Measurements from ENCODE around the gene ARF3.
A peak's percentile ranks its signal among the peaks of the same experiment; 100 is the strongest.

ARF3 gene

DNA sequence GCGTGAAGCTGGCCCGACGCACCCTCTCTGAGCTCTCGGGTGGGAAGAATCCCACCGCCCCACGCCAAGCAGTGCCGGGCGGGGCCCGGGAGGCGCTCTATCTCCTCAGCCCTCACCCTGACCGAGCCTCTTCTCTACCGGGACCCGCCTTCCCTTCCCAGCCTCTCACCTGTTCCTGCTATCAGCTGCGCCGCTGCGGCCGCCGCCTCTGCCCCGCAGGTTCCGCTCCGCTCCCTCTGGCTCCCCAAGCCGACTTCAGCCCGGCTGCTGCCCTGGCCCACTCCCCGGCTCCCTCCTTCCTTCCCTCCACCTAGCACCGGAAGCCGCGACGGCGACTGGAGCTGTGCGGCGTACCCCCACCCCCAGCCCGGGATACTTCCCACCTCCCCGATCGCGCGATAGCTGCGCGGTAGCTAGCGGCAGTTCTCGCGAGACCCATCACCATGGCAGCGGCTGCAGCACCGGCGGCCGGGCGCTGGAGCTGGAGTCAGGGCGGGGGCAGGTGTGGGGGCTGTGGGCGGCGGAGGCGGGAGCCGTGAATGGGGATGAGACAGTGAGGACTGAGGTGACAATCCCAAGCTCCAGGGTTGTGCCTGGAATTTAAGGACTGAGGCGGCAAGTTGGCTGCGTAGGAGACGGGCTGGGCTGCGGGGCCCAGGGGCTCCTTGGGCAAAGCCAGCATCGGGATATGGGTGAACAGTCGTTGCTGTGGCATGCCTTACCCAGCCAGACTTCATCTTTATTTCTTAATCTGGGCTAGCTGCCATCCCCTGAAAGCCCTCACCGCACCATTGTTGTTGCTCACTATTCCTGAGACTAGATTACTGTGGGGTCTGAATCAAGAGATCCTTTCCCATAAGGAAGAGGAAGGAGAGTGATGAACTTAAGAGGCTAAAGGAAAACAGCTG, at the start of gene ARF3:
ARF3 (minus strand) TSS at position 347 of the 908 bp plus-strand sequence. CDS start 16,392 bp downstream, outside the sequence.
- DNase-seq, result peak; percentile 96

DNA sequence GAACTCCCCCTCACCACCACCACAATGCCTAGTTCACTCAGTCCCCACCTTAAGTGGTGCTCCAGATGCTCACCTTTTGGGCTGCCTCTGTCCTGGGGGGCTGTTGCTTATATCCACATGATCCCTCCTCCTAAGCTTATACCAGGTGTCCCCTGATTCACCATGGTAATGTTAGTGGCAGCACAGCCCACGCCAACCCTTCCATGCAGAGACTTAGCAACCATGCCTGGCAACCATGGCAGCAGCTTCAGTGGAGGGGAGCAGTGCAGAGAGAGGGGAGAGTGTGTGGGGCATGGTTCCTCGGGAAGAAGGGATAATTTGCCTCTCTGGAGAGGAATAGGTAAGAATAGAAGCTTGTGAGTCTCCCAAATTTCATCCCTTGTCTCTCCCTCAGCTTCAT, 43.1 kb upstream of the ARF3 start:
- DNase-seq, result no peak

DNA sequence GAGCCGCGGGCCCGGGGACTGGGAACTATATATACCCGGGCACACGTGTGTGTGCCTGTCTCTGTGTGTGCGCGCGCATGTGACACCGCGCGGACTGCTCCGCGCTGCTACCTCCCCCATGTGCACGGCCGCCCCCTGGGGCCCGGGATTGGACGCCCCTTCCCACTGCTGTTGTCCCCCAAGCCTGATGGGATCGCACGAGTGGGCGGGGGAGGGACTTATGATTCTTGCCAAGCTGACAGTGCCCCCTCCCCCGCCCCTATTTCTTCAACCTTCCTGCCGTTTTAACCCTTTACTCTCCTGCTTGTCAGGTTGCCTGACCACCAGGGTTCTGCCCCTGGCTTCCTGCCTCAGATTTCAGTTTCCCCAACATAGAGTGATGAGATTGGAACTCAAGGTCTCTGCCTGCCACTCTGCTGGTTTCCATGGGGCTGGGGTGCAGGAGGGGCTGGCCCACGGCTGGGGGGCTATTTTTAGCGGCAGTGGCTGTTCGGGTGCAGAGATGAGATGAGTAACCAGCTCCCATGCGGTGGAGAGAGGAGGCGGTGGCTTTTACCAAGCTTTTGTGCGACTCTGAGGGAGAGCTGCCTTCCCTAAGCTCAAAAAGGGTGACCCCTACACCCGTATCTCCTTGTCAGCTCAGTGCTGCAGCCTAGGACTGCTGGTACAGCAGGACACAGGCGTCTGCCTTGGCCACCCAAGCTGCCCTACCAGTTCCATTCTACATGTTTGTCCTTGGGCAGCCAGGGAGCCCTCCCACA, 42.3 kb upstream of the ARF3 start, which contains the start of gene DDN:
DDN (minus strand) TSS at position 5 of the 761 bp plus-strand sequence. CDS start 88 bp downstream, outside the sequence.
- DNase-seq, result peak; percentile 53

DNA sequence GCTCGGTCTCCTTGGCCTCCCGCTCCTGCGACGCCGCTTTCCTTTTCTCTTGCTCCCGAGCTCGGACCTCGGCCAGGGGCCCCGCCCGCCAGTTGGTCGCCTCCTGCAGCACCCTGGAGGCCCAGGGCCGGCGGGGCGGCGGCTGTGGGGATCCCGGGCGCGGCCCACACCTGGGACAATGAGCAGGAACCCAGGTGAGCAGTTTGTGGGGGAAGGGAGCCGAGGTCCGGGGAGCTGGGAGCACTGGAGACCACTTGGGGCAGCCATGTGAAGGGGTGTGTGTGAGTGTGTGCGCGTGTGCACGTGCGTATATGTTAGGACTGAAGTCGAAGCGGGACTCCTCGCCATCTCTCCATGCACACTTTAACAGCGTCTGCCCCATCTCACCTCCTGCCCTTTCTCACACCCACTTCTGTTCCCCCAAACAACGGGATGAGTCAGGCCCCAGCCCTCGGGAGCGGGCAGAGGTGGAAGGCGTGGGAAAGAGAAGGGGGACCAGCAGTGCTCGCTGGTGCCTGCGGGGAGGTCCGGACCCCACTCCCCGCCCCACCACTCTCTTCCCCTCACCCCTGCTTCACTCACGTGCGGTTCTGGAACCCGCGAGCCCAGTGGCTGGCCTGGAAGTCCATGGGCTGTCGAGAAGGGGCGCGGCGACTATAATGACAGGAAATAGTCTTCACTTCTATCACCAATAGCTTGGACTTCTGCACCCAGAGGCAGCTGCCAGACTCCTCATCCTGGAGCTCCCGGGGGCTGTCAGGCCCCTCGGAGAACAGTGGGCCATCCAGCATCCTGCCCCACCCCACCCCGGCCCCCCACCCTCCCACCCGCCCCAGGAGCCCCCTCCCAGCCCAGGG, 41.4 kb upstream of the ARF3 start:
- no peak for DNase-seq

DNA sequence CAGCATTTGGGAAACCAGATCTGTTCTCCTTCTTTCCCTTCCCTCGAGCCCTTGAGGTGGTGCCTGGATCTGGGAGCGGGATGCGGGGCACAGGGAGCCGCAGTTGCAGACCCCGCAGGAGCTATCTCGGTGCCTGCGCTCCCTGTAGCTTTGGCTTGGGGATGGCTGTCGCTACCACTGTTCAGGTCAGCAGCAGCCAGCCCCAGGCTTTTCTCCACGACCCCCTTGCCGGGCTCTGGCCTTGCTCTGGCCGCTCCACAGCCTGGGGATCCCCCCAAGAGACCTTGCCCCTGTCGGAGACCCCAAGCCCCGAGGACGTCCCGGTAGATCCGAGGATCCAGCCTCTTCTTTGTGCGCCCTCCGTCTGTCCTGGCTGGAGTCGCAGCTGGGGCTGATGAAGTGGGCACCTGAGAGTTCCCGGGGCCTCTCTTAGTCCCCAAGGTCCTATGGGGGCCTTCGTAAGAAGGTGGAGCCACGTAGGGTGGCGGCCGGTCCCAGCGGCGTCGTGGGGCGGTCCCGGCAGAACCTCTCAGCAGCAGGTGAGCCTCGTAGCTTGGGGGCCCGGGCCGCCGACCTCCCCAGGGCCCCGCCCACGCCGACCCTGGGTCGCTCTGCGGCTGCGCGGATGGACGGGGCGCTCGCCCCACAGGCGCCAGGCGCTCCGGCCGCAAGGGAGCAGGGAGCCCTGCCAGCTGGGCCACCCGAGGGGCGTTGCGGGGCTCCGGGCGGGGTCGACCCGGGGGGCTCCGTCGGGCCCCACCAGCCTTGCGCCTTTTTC, 40.6 kb upstream of the ARF3 start:
- DNase-seq, result no peak

DNA sequence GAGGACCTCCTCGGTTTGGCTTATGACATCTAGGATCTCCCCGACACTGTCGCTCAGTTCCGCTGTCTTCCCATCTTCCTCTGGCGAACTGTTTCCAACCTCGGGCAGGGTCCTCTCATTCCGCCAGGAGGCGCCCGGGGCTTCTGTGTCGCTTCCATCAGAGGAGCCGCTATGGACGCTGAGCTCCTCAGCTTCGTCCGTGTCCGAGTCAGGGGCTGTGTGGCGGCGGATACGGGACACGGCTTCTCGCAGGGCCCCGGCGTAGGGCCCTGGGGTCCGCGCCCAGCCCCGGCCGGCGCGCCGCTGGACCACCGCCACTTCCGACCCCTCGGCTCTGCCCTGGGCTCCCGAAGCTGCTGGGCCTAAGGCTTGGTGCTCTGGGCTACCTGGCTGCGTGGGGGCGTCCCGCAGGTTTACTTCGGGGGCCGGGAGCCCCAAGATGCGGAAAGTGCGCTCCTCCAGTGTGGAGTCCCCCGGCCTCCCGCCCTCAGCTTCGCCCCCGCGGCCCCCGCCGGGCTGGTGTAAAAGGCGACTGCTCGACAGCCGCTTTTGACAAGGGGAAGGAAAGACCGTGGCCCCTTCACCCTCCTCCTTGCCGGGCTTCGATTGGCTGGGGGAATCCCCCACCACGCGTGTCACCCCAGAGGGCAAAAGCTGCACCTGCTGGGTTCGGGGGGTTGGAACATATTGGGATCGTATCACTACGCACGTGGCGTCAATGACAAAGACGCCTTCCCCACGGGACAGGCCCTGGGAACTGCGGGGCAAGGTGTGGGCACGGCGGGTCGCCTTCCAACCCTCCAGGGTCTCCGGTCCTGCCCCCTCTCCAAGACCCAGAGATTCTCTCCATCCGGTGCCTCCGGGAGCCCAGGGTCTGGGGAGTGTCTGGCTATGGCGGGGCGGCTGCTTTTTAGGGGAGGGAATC, 39.8 kb upstream of the ARF3 start:
- peak; percentile 57 for DNase-seq

DNA sequence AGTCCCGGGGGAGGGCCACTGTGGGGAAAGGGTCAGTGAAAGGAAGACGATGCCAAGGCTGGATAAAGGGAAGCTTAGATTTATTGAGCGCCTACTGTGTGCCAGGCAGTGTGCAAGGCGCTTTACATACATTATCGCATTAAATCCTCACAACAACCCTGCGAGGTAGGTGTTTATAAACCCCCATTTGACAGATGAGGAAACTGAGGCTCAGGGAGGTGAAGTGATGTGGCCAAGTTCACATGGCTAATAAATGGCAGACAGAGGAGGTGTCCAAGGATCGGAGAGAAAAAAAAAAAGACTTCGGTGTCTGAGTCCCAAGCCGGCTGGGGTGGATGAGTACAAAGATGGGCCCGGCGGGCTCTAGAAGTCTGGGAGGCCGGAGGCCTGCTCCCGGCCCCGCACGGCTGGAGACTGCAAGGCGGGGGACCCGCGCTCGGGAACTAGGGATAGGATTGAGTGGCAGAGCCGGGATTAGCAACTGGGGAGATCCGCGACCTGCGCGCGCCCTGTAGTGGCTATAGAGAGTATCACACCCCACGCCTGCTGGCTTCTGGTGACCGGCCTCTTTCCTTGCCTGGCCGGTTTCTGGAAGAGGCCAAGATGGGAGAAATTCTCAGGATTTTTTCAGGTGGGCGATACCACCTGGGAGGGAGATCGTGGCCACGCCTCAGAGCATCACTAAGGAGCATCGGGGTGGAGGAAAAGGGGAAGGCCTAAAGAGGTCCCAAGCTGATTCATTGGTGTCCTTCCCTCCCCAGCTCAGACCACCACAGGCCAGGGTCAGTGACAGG, 38.0 kb upstream of the ARF3 start:
- peak; percentile 36 for DNase-seq

DNA sequence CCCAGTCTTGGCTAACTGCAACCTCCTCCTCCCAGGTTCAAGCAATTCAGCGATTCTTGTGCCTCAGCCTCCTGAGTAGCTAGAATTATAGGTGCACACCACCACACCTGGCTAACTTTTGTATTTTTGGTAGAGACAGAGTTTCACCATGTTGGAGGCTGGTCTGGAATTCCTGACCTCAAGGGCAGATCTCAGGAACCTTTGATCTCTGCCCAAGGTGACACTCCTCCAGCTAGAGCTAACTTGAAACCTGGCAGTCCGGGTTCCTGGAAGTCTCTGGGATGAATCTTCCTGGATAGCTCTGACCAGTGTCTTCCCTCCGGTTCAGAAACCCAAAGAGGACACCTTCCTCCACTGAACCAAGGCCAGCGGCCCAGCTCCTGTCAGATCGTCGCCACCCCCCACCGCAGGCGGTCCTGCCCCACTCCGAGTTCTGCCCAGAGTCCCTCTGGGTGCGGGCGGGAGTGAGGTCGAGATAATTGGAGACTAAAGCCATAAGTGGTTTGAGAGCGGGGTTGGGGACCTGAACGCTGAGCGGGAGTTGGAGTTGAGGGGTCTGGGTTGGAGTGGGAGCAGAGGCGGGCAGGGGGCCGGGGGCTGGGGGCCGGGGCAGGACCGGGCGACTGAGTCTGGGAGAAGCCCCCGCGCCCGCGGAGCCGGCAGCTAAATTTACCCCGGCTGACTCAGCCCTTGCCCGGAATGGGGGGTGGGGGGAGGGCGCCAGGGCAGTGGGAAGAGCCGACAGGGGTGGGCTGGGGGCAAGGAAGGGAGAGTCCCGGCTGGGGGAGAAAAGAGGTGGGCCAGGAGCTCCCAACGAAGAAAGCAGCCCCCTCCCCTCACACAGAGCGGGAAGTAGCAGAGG, 37.2 kb upstream of the ARF3 start:
- DNase-seq, result no peak

DNA sequence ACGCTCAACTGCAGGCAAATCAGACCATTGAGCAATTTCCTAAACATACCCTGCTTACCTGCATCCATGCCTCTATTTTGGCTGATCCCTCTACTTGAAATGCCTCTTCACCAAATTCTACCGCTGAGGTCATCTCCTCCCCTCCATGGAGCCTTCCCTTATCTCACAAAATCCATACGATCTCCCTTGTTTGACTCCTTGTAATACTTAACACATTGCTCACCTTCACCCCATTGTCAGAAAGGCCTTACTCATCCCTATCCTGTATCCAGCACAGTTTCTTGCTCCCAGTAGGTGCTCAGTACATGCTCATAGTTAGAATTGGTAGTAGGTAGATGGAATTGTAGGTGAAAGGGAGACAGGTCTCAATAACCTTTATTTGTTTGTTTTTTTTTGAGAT, 36.5 kb upstream of the ARF3 start:
- DNase-seq, result no peak

DNA sequence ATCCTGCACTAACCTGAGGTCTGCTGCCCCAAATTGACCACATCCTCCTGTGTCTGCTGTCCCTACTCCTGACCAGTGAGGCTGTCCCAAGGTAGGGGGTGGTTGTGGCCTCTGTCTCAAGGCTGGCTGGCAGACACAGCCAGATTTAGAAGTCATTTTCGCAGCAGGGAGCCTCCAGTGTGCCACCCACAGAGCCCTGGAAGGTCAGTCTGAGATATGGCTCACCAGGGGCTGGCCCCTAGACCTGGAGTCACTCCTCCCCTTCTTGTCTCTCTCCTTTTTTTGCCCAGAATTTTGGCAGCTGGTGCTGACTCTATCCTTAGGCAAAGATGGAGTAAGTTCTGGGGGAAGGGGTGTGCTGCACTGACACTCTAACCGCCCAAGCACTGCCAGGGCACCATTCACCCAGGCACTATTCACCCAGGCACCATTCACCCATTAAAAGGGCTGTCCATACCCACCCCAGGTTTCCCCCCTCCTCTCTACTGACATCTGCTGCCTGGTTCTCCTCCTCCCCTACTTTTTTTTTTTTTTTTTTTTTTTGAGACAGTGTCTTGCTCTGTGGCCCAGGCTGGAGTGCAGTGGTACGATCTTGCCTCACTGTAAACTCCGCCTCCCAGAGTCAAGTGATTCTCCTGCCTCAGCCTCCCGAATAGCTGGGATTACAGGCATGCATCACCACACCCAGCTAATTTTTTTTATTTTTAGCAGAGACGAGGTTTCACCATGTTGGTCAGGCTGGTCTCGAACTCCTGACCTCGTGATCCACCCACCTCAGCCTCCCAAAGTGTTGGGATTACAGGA, 34.2 kb upstream of the ARF3 start:
- no peak for DNase-seq

DNA sequence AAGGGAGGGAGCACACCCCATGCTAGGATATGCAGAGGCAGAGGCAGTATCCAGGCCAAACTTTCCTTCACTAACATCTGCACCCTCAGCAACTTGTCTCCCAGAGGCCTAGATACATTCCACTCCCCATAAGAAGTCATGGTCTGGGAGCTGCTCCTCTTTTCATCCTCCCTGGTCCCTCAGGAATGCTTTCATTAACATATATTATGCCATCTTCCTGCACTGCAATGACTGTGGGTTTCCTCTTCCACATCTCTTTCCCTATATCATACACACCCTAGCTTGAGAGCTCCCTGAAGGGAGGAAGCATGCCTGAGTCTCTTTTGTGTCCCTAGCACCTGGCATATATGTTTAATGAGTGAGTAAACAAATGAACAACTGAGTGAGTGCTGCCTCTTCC, 33.3 kb upstream of the ARF3 start:
- DNase-seq, result no peak

DNA sequence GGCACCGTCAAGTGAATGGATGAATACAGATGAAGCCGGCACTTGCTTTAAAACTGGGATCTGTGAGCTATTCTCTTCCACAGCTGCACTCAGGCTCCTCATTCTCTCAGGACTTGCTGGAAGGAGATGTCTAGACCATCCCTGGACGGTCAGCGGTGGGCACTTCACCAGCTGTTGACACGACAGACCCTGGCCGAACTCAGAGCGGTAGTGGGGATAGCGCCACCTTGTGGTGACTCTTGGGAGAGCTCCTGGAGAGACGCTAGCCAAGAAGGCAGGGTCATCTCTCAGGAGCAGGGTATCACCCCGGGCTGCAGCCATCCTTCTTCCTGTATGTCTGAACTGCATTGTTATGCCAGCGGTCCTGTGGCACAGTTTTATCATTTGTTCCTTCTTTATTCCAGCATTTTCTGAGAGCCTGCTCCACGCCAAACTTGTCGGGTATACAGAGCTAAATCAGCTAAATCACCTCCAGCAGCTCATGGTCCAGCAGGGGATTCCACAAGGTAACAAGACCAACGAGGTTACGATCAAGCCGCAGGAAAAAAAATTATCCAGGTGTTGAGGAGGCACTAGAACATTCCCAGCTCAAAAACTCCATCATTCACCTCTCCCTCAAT, 30.9 kb upstream of the ARF3 start:
- peak; percentile 16 for DNase-seq

DNA sequence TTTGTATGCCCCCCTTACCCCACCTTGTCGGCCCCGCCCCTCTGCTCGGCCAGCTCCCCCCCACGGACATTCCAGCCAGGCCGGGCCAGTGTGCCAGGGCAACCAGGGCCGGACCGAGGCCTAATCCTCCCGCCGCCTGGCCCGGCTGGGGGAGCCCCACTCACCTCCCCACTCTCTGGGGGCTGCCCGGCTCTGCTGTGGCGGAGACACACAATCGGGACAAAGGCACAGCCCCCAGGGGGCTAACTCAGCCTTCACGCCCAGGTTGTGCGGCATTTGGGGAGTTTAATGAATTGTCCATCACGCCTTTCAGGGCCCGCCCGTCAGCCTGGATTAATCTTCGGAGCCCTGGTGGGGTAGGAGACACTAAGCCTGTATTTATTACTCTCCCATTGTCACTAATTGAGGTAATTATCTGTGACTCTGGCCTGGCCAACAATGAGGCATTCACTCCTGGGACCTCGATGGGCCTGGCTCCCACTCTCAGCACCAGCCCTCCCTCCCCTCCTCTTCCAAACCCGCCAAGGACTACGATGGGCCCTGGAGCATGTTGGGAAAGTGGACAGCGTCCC, 29.5 kb upstream of the ARF3 start:
- DNase-seq, result no peak

DNA sequence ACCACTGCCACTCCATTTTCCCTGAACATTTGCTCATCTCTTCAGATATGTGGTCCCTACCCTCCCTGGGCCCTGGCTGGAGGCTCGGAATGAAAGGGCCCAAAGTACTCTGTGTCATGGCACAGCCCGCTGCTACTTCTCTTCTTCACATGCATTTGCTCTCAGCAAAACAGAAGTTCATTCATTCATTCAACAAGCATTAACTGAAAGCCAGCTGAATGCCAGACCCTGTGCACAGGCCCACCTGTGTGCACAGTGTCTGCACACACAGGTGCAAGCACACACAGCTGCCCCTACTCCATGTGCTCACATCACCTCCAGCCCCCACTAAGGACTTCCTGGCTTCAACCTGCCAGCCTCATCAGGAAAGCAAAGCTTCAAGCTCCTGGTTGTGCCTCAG, 28.6 kb upstream of the ARF3 start:
- DNase-seq, result no peak

DNA sequence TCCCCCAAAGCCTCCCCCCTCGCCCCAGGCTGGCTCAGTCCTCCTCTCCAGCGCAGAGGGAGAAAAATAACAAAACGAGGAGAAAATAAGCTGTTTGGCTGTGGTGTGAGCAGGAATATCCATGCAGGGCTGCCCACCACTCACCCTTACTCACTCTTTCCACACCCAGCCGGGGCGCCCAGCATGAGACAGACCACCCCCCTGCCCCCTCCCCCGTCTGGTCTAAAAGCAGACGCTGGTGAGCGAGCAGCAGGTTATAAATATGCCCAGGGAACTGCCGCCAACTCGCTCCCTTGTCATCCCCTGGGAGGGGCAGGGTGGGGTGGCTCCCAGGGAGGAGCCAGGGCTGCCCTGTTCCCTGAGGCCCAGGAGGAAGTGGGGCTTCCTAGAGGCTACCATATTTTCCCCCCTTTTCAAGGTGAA, 28.2 kb upstream of the ARF3 start:
- DNase-seq, result no peak

DNA sequence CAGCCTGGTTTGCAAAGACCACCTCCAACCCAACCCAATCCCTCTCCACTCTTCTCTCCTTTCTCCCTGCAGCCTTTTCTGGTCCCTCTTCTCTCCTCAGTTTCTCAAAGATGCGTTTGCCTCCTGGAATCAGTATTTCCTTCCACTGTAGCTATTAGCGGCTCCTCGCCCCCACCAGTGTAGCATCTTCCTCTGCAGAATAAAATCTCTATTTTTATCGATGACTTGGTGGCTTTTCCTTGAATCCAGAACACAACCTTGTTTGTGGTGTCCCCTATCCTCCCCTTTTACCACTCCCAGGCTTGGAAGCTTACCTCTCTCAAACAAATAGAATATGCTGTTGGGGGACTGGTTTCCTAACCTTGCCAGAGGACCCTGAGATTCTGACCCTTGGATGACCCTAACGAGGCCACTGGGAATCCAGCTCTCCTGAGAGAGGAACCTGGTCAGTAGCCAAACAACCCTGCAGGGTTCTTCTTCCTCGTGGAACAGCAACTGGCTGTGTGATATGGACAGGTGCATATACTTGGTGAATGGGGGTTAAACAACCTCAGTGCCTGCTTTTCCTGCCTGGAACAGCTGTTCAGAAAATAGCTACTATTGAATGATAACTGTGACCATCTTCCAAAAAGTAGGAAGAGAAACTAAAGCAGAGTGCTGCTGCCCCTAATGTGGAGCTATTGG, 25.3 kb upstream of the ARF3 start:
- DNase-seq, result no peak

DNA sequence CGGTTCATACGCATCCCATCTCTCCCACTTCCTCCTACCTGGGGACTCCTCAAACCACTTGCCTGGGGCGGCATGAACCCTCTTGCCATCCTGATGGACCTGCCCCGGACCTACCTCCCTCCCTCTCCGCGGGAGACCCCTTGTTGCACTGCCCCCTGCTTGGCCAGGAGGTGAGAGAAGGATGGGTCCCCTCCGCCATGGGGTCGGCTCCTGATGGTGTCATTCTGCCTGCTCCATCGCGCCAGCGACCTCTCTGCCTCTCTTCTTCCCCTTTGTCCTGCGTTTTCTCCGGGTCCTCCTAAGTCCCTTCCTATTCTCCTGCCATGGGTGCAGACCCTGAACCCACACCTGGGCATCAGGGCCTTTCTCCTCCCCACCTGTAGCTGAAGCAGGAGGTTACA, 24.5 kb upstream of the ARF3 start:
- DNase-seq, result no peak

Measured in GDM1 (cell line).